Thyroid gland (tissue), 4 donors: ENCODE data around the gene TBX2.

Experiments used
- POLR2A ChIP-seq, 2 donors: fragments of 450-650 bp; IDR thresholded peaks; one replicate each; pipeline ENCODE4 v1.6.1; 2017; ENCODE audit warnings: antibody characterized with exemption in 2 of 2, mild to moderate bottlenecking in 2 of 2, moderate library complexity in 1 of 2
- TF ChIP-seq, protein P1 (sequence below), 6 experiments: fragments of 200-600 bp in 3 of 6; fragments of 450-650 bp in 3 of 6; sonication (generic) in 3 of 6; IDR thresholded peaks; one replicate each; pipeline ENCODE4 v1.5.1; 2016 to 2019; ENCODE audit warnings: antibody characterized with exemption in 6 of 6, mild to moderate bottlenecking in 2 of 6, inconsistent platforms in 1 of 6, moderate library complexity in 1 of 6

- TF ChIP-seq, protein P1, sequence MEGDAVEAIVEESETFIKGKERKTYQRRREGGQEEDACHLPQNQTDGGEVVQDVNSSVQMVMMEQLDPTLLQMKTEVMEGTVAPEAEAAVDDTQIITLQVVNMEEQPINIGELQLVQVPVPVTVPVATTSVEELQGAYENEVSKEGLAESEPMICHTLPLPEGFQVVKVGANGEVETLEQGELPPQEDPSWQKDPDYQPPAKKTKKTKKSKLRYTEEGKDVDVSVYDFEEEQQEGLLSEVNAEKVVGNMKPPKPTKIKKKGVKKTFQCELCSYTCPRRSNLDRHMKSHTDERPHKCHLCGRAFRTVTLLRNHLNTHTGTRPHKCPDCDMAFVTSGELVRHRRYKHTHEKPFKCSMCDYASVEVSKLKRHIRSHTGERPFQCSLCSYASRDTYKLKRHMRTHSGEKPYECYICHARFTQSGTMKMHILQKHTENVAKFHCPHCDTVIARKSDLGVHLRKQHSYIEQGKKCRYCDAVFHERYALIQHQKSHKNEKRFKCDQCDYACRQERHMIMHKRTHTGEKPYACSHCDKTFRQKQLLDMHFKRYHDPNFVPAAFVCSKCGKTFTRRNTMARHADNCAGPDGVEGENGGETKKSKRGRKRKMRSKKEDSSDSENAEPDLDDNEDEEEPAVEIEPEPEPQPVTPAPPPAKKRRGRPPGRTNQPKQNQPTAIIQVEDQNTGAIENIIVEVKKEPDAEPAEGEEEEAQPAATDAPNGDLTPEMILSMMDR (IDR thresholded peaks at IDR 0.05): no peak
- no peak for TF ChIP-seq POLR2A (IDR thresholded peaks at IDR 0.05)
Measured at GRCh38 chr17:61352781-61353491, 46.7 kb upstream of the TBX2 start.
